ENCODE data around the gene PATE1.

GRCh38 chr11:125740617-125741016 lies 5.5 kb upstream of the PATE1 start:
- no peak for TF ChIP-seq CTCF (conservative IDR thresholded peaks at IDR 0.05; ENCODE audit: low read length)
- no peak for TF ChIP-seq EZH2phosphoT487 (IDR thresholded peaks at IDR 0.05; ENCODE audit: borderline replicate concordance, low read depth, low read length)

Measured in OCI-LY7 (cell line).